NCI-H1436 treated with DMSO at 0.1 percent for 48 hours (cell line): ENCODE data around the gene CEP131.

Experiments
- DNase-seq: peaks from one replicate; lab custom pipeline; 2025; lab: John Stamatoyannopoulos, UW

The CEP131 gene

GRCh38 chr17:81199482-81199830 lies 23.3 kb downstream of the CEP131 start:
- DNase-seq = no peak

DNA sequence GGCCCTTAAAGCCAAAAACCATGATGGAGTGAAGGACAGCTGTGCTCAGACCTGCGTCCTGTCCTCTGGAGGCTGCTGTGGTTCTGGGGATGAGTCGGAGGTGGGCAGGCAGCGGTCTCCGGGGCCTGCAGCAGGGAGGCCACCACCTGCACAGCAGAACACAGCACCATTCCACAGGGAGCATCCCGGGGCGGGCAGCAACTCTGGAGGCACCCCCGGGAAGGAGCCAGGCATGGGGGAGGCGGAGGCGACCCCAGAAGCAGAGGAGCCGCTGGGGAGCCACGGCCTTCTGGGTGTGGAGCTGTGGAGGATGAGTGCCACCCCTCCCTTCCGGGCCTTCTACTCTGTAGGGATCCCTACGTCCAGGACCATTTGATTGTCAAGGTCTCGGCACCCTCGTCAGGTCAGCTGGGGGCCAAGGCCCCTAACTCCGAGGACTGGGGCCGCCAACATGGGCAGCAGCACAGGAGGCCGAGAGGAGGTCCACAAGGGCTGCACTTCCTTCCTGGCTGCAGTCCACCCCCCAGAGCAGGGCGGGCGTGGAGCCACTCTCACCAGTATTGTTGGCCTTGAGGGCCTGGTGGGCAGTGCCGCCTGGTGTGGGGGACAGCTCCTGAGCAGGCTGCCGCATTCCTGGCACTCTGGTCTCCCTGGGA lies 23.8 kb downstream of the CEP131 start:
- no peak for DNase-seq

DNA sequence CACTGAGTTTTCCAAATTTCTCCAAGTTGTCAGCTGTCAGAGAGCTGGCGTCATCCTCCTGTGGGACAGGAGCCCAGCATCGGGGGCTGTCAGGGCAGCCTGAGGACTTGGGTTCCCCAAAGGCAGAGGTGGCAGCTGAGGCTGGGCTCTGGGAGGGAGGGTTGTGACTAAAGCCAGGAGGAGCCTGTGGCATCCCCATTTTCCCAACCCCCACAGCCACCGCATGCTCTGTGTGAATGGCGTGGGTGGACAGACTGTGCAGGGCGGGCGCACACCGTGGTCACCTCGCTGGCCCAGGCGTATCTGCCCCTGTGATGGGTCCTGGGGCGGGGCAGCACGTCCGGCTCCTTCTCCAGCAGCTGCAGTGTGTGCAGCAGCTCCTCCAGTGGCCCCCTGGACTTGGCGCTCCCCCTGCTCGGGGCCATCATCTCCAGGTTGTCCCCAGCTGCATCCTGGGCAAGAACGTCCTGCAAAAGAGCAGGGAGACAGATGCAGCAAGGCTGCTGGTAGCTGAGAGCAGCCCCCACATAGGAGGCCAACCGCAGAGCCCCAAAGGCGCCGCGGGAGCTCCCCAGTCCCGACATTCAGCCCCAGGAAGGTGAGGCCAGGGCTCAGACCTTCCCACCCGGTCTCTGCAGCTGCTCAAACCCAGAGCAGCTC lies 24.8 kb downstream of the CEP131 start:
- DNase-seq = no peak

DNA sequence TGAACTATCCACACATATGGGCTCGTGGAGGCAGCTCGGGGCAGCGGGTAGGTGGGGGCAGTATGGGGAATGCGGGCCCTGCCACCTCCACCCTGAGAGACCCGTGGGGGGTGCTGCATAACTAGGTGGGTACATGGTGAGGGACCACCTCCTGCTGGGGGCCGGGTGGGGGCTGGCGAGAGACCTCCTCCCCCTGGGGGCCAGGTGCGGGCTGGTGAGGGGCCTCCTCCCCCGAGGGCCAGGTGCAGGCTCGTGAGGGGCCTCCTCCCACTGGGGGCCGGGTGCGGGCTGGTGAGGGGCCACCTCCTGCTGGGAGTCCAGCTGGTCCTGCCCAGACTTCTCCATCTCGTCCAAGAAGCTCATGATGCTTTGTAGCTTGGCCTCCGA lies 25.4 kb downstream of the CEP131 start:
- no peak for DNase-seq

- no peak for DNase-seq
Measured at GRCh38 chr17:81196505-81197408, 26.0 kb downstream of the CEP131 start.

- DNase-seq = no peak
Measured at GRCh38 chr17:81195941-81196495, 26.7 kb downstream of the CEP131 start.

GRCh38 chr17:81194941-81195901 lies 27.5 kb downstream of the CEP131 start:
- no peak for DNase-seq

- no peak for DNase-seq
Measured at GRCh38 chr17:81194225-81194760, 28.5 kb downstream of the CEP131 start.

- no peak for DNase-seq
Measured at GRCh38 chr17:81193470-81194224, 29.1 kb downstream of the CEP131 start.

DNA sequence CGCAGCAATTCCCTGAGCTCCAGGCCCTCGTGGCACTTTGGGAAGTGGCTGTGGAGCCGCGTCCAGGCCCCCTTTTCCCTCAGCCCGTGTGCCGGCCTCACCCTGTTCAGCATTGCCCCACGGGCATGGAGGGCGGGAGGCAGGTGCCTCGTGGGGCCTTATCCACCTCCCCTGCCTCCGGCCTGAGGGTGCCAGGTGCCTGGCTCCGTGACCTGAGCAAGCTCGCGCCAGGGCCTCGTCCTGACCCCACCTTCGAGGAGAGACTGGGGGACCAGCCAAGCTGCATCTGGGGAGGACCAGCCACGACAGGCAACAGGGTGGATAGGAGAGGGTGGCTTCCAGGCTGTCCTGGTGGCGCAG lies 29.7 kb downstream of the CEP131 start:
- DNase-seq = no peak

DNA sequence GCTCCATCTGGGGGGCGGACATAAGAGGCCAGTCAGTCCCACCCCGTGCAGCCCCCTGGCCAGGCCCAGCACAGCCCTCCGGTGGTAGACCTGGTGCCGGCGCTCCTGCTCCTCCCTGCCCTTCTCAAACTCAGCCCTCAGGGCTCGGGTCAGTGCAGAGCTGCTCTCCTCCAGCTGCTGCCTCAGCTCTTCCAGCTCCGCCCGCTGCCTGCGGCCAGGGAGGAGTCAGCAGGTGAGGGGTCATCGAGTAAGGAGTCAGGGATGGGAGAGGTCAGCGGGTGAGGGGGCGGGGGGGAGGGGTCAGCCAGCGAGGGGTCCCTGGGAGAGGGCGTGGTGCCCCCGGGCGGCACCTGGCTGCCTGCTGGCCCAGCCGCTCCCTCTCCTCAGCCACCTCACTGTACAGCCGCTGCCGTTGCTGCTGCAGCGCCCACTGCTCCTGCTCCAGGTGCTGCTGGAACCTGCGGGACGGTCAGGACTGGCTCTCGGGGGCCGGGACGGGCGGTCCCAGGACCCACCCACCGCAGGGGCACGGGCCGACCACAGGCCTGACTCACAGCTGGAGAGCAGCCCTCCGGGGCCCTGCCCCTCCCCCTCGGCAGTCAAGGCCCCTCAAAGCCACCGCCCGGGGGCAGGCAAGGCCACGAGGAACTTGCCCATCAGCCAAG lies 30.2 kb downstream of the CEP131 start:
- DNase-seq = no peak

- no peak for DNase-seq
Measured at GRCh38 chr17:81191646-81192045, 31.1 kb downstream of the CEP131 start.

DNA sequence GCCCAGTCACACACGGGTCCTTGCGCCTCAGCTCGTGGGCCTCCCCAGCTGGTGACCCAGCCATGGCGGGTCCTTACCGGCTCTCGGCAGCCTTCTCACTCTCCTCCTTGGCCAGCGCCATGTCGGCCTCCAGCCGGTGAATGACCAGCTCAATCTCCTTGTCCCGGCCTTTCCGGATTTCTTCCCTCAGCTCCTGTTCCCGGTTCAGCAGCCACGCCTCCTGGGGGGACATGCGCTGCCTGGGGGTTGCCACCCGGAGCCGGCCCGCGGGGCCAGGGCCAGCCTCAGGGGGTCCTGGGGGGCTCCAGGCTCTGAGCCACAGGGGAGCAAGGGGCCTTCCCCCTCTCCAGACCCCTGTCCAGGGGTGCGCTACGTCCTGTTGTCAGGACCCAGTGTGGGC lies 31.6 kb downstream of the CEP131 start:
- no peak for DNase-seq

GRCh38 chr17:81190591-81190990 lies 32.2 kb downstream of the CEP131 start:
- DNase-seq = no peak

GRCh38 chr17:81189670-81190530 lies 32.9 kb downstream of the CEP131 start:
- DNase-seq = no peak

GRCh38 chr17:81189016-81189415 lies 33.7 kb downstream of the CEP131 start:
- no peak for DNase-seq

DNA sequence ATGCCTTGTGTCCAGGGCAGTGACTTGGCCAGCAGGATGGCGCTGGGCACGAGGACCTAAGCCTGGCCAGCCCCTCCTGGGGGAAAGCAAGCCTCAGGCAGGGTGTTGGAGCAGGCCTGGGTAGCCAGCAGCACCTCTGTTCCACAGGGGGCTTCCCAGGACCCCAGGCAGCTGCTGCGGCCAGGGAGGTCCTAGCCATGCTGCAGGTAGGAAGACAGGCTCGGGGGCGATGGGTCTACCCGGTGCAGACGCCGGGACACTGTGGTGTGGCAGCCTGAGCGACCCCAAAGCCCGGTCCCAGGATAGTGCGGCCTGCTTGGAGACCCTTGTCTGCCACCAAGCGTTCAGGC lies 34.3 kb downstream of the CEP131 start:
- DNase-seq = no peak

DNA sequence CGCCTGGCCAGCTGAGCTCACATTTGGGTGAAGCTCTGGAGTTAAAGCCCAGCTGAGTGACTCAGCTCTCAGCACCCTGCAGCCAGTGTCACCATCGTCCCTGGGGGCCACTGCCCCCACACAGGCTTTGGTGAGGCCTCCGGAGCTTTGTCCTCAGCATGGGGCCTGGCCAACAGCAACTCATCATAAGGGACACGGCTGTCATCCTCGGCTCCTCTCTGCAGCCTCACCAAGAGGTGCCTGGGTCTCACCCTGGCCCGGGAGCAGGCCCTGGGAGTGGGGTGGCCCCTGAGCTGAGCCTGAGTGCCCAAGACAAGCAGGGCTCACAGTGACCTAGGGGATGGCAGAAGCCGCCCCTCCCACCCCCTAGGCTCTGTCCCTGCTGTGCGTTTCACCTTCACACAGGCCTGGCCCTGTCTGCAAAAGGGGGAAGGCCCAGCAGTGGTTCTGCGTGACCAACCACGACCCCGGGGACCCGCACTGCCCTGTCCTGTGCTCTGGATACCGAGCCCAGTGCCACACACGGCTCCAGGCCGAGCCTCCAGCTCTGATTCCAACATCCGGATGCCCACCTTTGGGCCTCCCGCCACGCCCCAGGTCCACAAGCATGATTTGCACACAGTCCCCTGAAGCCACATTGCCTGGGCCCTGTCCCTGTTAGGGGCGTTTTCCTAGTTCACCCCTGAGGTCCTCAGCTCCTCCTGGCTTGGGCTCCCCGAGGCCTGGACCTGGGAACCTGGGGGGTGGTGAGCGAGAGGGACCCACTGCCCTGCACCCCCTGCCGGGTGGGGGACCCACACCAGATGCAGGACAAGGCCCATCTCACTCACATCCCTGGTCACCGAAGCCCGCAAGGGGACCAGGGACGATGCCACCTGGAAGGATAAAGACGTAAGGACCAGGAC lies 34.9 kb downstream of the CEP131 start:
- DNase-seq = no peak
